Activated CD4-positive, alpha-beta T cell treated with anti-CD3 and anti-CD28 coated beads, Interleukin-2, amount 50 U/mL, for 16 hours (primary cell): Measurements from ENCODE around the gene GTF2H3.
"Not testable (repeated sequence)": the region's sequence is repeated elsewhere in the genome, so short reads cannot be mapped to it uniquely, and the experiment has no call there.

Experiments used
- DNase-seq: peaks from one replicate; pipeline ENCODE4 v3.0.0-alpha.2; 2020

GTF2H3 gene

GRCh38 chr12:123633379-123634141 is at the start of gene GTF2H3, which contains the start of gene EIF2B1:
GTF2H3 (plus strand) TSS chr12:123633829; CDS start chr12:123633860, 31 bp downstream.
EIF2B1 (minus strand) TSS chr12:123633686; CDS start chr12:123633557, 129 bp downstream.
- peak; percentile 99 for DNase-seq

GRCh38 chr12:123591702-123592481 is 41.7 kb upstream of the GTF2H3 start:
- DNase-seq = no peak

GRCh38 chr12:123595729-123596128 is 37.9 kb upstream of the GTF2H3 start:
- DNase-seq = no peak

GRCh38 chr12:123597100-123597499 is 36.5 kb upstream of the GTF2H3 start:
- no peak for DNase-seq

- no peak for DNase-seq
These were observed 35.1 kb upstream of the GTF2H3 start for GRCh38 chr12:123598522-123598921.

GRCh38 chr12:123599310-123599709 is 34.3 kb upstream of the GTF2H3 start:
- DNase-seq = no peak

GRCh38 chr12:123599721-123600120 is 33.9 kb upstream of the GTF2H3 start:
- DNase-seq = no peak

- peak; percentile 85 for DNase-seq
These were observed 31.8 kb upstream of the GTF2H3 start, which contains the start of gene DDX55 for GRCh38 chr12:123601602-123602489. DDX55 (plus strand) TSS chr12:123602099; CDS start chr12:123602149, 50 bp downstream.

GRCh38 chr12:123602651-123603195 is 30.9 kb upstream of the GTF2H3 start:
- DNase-seq = peak; percentile 13

GRCh38 chr12:123603495-123603894 is 30.1 kb upstream of the GTF2H3 start:
- DNase-seq = not testable (repeated sequence)

GRCh38 chr12:123607756-123608155 is 25.9 kb upstream of the GTF2H3 start:
- DNase-seq = no peak

GRCh38 chr12:123608182-123608581 is 25.4 kb upstream of the GTF2H3 start:
- DNase-seq = no peak

GRCh38 chr12:123614110-123614509 is 19.5 kb upstream of the GTF2H3 start:
- DNase-seq = no peak

- DNase-seq = no peak
These were observed 19.1 kb upstream of the GTF2H3 start for GRCh38 chr12:123614531-123614930.

GRCh38 chr12:123617144-123617543 is 16.5 kb upstream of the GTF2H3 start:
- DNase-seq = no peak

- no peak for DNase-seq
These were observed 16.0 kb upstream of the GTF2H3 start for GRCh38 chr12:123617580-123617979.

GRCh38 chr12:123621101-123621500 is 12.5 kb upstream of the GTF2H3 start:
- no peak for DNase-seq

- DNase-seq = peak; percentile 25
These were observed 11.8 kb upstream of the GTF2H3 start for GRCh38 chr12:123621619-123622530.

GRCh38 chr12:123634142-123634561 is 523 bp downstream of the GTF2H3 start:
- DNase-seq = no peak

- no peak for DNase-seq
These were observed 10.3 kb downstream of the GTF2H3 start for GRCh38 chr12:123643911-123644310.

GRCh38 chr12:123645380-123645779 is 11.8 kb downstream of the GTF2H3 start:
- DNase-seq = no peak
